IPS DF 4.7 (cell line): Measurements from ENCODE around the gene IFITM2.
"Not testable (repeated sequence)": the region's sequence is repeated elsewhere in the genome, so short reads cannot be mapped to it uniquely, and the experiment has no call there.

Source experiments
- DNase-seq: peaks from one replicate; pipeline ENCODE4 v3.0.0-alpha.2; 2013; ENCODE audit warnings: low spot score; ENCODE audit errors: extremely low read depth

The IFITM2 gene

GRCh38 chr11:306645-307371 is 808 bp upstream of the IFITM2 start:
- DNase-seq = no peak

GRCh38 chr11:308740-309665 is 1.4 kb downstream of the IFITM2 start:
- DNase-seq = not testable (repeated sequence)

- DNase-seq = not testable (repeated sequence)
Measured at GRCh38 chr11:309979-310572, 2.5 kb downstream of the IFITM2 start.

- DNase-seq = not testable (repeated sequence)
Measured at GRCh38 chr11:311013-311748, 3.6 kb downstream of the IFITM2 start.

GRCh38 chr11:312092-312816 is 4.6 kb downstream of the IFITM2 start:
- DNase-seq = no peak

GRCh38 chr11:313304-313786 is 5.7 kb downstream of the IFITM2 start:
- no peak for DNase-seq

- DNase-seq = no peak
Measured at GRCh38 chr11:313787-314553, 6.4 kb downstream of the IFITM2 start, which contains the start of gene IFITM1. Gene IFITM1, plus strand, starts transcription at chr11:314040. Its CDS starts 131 bp downstream, at chr11:314171.

- DNase-seq = not testable (repeated sequence)
Measured at GRCh38 chr11:314554-314875, 6.9 kb downstream of the IFITM2 start.

- no peak for DNase-seq
Measured at GRCh38 chr11:315051-315481, 7.5 kb downstream of the IFITM2 start.

GRCh38 chr11:315516-315994 is 7.9 kb downstream of the IFITM2 start:
- no peak for DNase-seq

GRCh38 chr11:316031-316701 is 8.6 kb downstream of the IFITM2 start:
- DNase-seq = no peak

GRCh38 chr11:316891-317301 is 9.3 kb downstream of the IFITM2 start:
- no peak for DNase-seq

- not testable (repeated sequence) for DNase-seq
Measured at GRCh38 chr11:317668-318404, 10.2 kb downstream of the IFITM2 start.

GRCh38 chr11:318405-319120 is 10.9 kb downstream of the IFITM2 start:
- DNase-seq = not testable (repeated sequence)

GRCh38 chr11:319121-319887 is 11.7 kb downstream of the IFITM2 start:
- DNase-seq = not testable (repeated sequence)

- not testable (repeated sequence) for DNase-seq
Measured at GRCh38 chr11:319888-320273, 12.3 kb downstream of the IFITM2 start.

GRCh38 chr11:324156-324555 is 16.5 kb downstream of the IFITM2 start:
- DNase-seq = no peak
